ENCODE measurements around the gene NCOA5. TPM values are rescaled to one million over a fixed set of nuclear protein-coding genes. Genes with fewer than 3 reads are reported as not detected.

Gene NCOA5
- total RNA-seq, 3 donors from 2014 or later (not counting 1 experiment from before 2014, with no cell fraction given), result 8.8 to 18.4 (median 18.0) TPM

- Histone ChIP-seq H3K4me1 (ENCODE audit: control insufficient read depth, insufficient read depth, low read length) (peaks cover 73% of the 10 kb centered on the region), H3K4me3 (ENCODE audit: low read length) (no peak overlapping the region), H3K9me3 (ENCODE audit: control insufficient read depth, insufficient read depth, low read length) (peaks cover 11% of the 10 kb centered on the region), H3K27ac (ENCODE audit: low read length) (no peak overlapping the region), H3K27me3 (ENCODE audit: control insufficient read depth, insufficient read depth, low read length) (peaks cover 52% of the 10 kb centered on the region), H3K36me3 (ENCODE audit: control insufficient read depth, insufficient read depth, low read length) (no peaks in the 10 kb centered on the region)
- WGBS (ENCODE audit: insufficient coverage), result 18% methylated on average over 57 of the region's 57 CpGs
- Mint-ChIP-seq H3K9me3 (no peaks in the 10 kb centered on the region), H3K4me3 (peak overlapping the region; percentile 85), H3K27ac (peak overlapping the region; percentile 74 to 83), H3K4me1 (peaks cover 41 to 67% of the 10 kb centered on the region in 2 donors), H3K36me3 (no peaks in the 10 kb centered on the region), H3K27me3 (ENCODE audit: low read depth in 2 of 2) (peaks cover 58 to 67% of the 10 kb centered on the region in 2 donors)
- TF ChIP-seq CTCF (IDR thresholded peaks at IDR 0.05), result peak; percentile 36
- peak in 1 of 3 donors; percentile 36 for ATAC-seq
- intact Hi-C loops (cut with micrococcal nuclease), result loop anchor here (5.0 kb wide), 1 partner anchor 40 kb away; the partner anchor contains the start of gene ZNF335
- DNase-seq, result peak in 1 of 2 donors; percentile 57
Observed at GRCh38 chr20:46011631-46012482, 77.9 kb downstream of the NCOA5 start.

Other genes with a start within 250 kb of the NCOA5 start
- gene ACOT8, start 232.6 kb downstream of the NCOA5 start, total RNA-seq, result 10 to 100 TPM; 30.5 to 35.4 (median 31.7) TPM
- gene ZSWIM3, start 232.3 kb downstream of the NCOA5 start, total RNA-seq, result 1 to 10 TPM; 1.4 to 2.3 (median 1.5) TPM
- 1 to 10 TPM in 1 of 3 donors, under 1 TPM in 2; 0.59 to 2.4 (median 0.89) TPM for gene ZSWIM1, start 208.7 kb downstream of the NCOA5 start, total RNA-seq
- gene SPATA25, start 202.3 kb downstream of the NCOA5 start, total RNA-seq, result 1 to 10 TPM in 1 of 3 donors, not detected in 2; 1.2 TPM
- gene NEURL2, start 198.8 kb downstream of the NCOA5 start, total RNA-seq, result 1 to 10 TPM in 2 of 3 donors, under 1 TPM in 1; 0.89 to 1.4 (median 1.4) TPM
- gene CTSA, start 198.6 kb downstream of the NCOA5 start, total RNA-seq, result 100 to 1,000 TPM in 1 of 3 donors, 10 to 100 TPM in 2; 72.8 to 108 (median 86.8) TPM
- 1 to 10 TPM in 2 of 3 donors, under 1 TPM in 1; 0.63 to 3.5 (median 3.2) TPM for gene PLTP, start 177.8 kb downstream of the NCOA5 start, total RNA-seq
- gene PCIF1, start 155.3 kb downstream of the NCOA5 start, total RNA-seq, result 10 to 100 TPM; 72.0 to 85.1 (median 73.3) TPM
- 100 to 1,000 TPM; 101 to 119 (median 102) TPM for gene ZNF335, start 117.8 kb downstream of the NCOA5 start, total RNA-seq
- 1 to 10 TPM; 2.0 to 2.8 (median 2.8) TPM for gene MMP9, start 81.1 kb downstream of the NCOA5 start, total RNA-seq
- gene SLC12A5, start 60.7 kb downstream of the NCOA5 start, total RNA-seq, result under 1 TPM in 1 of 3 donors, not detected in 2; 0.85 TPM
- gene CD40, start 28.4 kb upstream of the NCOA5 start, total RNA-seq, result 1 to 10 TPM; 7.1 to 9.1 (median 7.2) TPM
- not detected for gene CDH22, start 218.5 kb upstream of the NCOA5 start, total RNA-seq